Neural crest cell (in vitro differentiated cells): Measurements from ENCODE around the gene SRRM1. TPM values are rescaled to one million over a fixed set of nuclear protein-coding genes. Genes with fewer than 3 reads are reported as not detected.
A peak's percentile ranks its signal among the peaks of the same experiment; 100 is the strongest.

Experiments
- DNase-seq: peaks from one replicate; pipeline ENCODE4 v3.0.0; 2021; ENCODE audit warnings: low read depth, mixed read lengths, low spot score
- H3K27ac Mint-ChIP-seq: one replicate; pipeline ENCODE4 v1.8.0; 2021; ENCODE audit warnings: mild to moderate bottlenecking, mixed read lengths; ENCODE audit not compliant: unreplicated experiment
- H3K27me3 Mint-ChIP-seq: 2 replicates; pipeline ENCODE4 v1.8.0; 2021; ENCODE audit warnings: low read depth, mild to moderate bottlenecking, mixed read lengths
- H3K36me3 Mint-ChIP-seq: 2 replicates; pipeline ENCODE4 v1.8.0; 2021; ENCODE audit warnings: low read depth, mild to moderate bottlenecking, mixed read lengths
- H3K4me1 Mint-ChIP-seq: 2 replicates; pipeline ENCODE4 v1.8.0; 2021; ENCODE audit warnings: mixed read lengths
- H3K4me3 Mint-ChIP-seq: one replicate; pipeline ENCODE4 v1.8.0; 2021; ENCODE audit warnings: mild to moderate bottlenecking, mixed read lengths
- H3K9me3 Mint-ChIP-seq: 2 replicates; pipeline ENCODE4 v1.8.0; 2021; ENCODE audit warnings: mixed read lengths
- CTCF ChIP-seq: fragments of 200-600 bp; sonication (generic); conservative IDR thresholded peaks from 2 replicates; pipeline ENCODE4 v1.5.0; 2021; ENCODE audit warnings: antibody characterized with exemption, mild to moderate bottlenecking
- total RNA-seq: library from RNA; stranded (reverse); gene quantifications from 2 replicates; pipeline ENCODE4 v1.2.1, GENCODE V29; 2021

The SRRM1 gene
- total RNA-seq, 1 donor from 2014 or later, result 217 TPM

DNA sequence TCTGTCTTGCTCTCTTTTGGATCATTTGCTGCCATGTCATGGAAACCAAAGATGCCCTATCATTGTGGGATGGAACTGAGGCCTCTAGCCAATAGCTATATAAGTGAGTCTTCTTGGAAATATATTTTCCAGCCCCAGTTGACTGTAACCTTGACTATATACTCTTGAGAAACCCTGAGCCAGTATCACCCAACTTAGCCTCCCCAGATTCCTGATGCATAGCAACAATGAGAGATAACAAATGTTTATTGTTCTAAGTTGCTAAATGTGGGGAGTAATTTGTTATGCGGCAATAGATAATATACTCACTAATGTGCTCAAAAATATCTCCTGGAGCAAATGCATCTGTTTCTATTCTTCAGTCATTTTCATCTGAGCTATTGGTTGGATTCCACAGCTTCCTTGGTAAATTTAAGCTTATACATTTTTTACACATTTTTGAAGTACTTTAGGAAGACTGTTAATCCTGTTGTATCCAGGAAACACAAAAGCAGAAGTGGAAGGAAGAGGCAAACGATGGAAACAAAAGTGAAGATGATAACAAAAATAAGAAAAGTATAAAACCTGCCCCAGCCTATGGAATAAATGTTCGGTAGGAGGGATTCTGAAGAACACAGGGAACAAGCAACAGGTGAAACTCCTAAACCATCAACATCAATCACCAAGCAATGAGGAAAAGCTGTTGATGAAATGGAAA lies 6.3 kb upstream of the SRRM1 start:
- no peak for TF ChIP-seq CTCF
- peaks cover 16% of the 10 kb centered on the region for H3K4me1 Mint-ChIP-seq
- no peak overlapping the region for H3K4me3 Mint-ChIP-seq
- DNase-seq, result no peak
- H3K36me3 Mint-ChIP-seq, result no peaks in the 10 kb centered on the region
- no peak overlapping the region for H3K27ac Mint-ChIP-seq
- H3K27me3 Mint-ChIP-seq, result peaks cover 26% of the 10 kb centered on the region
- H3K9me3 Mint-ChIP-seq, result no peaks in the 10 kb centered on the region

- DNase-seq, result no peak
- Mint-ChIP-seq H3K4me1 (peaks cover 21% of the 10 kb centered on the region), H3K27me3 (peaks cover 26% of the 10 kb centered on the region), H3K36me3 (no peaks in the 10 kb centered on the region), H3K27ac (no peak overlapping the region), H3K4me3 (peak overlapping the region; percentile 58), H3K9me3 (no peaks in the 10 kb centered on the region)
- no peak for TF ChIP-seq CTCF
Measured at GRCh38 chr1:24639094-24639493, 4.0 kb upstream of the SRRM1 start.

GRCh38 chr1:24639881-24640280 lies 3.2 kb upstream of the SRRM1 start:
- DNase-seq, result no peak
- no peaks in the 10 kb centered on the region for H3K36me3 Mint-ChIP-seq
- H3K27ac Mint-ChIP-seq, result no peak overlapping the region
- no peaks in the 10 kb centered on the region for H3K9me3 Mint-ChIP-seq
- peaks cover 29% of the 10 kb centered on the region for H3K4me1 Mint-ChIP-seq
- H3K4me3 Mint-ChIP-seq, result peak overlapping the region; percentile 99
- peaks cover 26% of the 10 kb centered on the region for H3K27me3 Mint-ChIP-seq
- TF ChIP-seq CTCF, result no peak

GRCh38 chr1:24640288-24640687 lies 2.8 kb upstream of the SRRM1 start:
- no peak for TF ChIP-seq CTCF
- no peaks in the 10 kb centered on the region for H3K9me3 Mint-ChIP-seq
- H3K27me3 Mint-ChIP-seq, result peaks cover 26% of the 10 kb centered on the region
- H3K4me3 Mint-ChIP-seq, result peak overlapping the region; percentile 99
- peaks cover 2% of the 10 kb centered on the region for H3K36me3 Mint-ChIP-seq
- DNase-seq, result no peak
- H3K27ac Mint-ChIP-seq, result no peak overlapping the region
- peaks cover 29% of the 10 kb centered on the region for H3K4me1 Mint-ChIP-seq

DNA sequence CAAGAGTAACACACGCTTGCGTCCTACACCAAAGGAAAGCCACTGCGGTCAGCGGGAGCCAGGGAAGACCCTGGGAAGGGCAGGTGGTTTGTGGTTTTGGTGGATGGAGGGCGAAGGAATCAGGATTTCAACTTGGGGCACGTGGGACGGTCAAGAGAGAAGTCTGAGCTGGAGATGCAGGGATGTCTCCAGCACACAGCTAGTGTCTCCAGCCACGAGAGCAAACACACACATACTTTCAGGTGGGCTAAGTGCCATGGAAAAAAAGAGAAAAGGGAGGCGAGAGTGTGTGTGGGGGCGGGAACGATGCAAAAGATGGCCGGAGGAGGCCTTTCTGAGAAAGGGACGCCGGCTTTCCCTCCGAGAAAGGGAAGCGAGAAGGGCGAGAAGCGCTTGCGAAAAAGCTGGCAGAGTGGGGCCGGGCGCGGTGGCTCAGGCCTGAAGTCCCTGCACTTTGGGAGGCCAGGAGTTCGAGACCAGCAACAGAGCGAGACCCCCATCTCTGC lies 1.4 kb upstream of the SRRM1 start:
- Mint-ChIP-seq H3K36me3 (peaks cover 2% of the 10 kb centered on the region), H3K9me3 (no peaks in the 10 kb centered on the region), H3K27me3 (peaks cover 12% of the 10 kb centered on the region), H3K4me1 (peaks cover 31% of the 10 kb centered on the region), H3K4me3 (peak overlapping the region; percentile 99), H3K27ac (peak overlapping the region; percentile 100)
- DNase-seq, result no peak
- no peak for TF ChIP-seq CTCF
